ENCODE results near the gene FBXO21.
"Not testable (repeated sequence)": the region's sequence is repeated elsewhere in the genome, so short reads cannot be mapped to it uniquely, and the experiment has no call there.

FBXO21 gene, protein sequence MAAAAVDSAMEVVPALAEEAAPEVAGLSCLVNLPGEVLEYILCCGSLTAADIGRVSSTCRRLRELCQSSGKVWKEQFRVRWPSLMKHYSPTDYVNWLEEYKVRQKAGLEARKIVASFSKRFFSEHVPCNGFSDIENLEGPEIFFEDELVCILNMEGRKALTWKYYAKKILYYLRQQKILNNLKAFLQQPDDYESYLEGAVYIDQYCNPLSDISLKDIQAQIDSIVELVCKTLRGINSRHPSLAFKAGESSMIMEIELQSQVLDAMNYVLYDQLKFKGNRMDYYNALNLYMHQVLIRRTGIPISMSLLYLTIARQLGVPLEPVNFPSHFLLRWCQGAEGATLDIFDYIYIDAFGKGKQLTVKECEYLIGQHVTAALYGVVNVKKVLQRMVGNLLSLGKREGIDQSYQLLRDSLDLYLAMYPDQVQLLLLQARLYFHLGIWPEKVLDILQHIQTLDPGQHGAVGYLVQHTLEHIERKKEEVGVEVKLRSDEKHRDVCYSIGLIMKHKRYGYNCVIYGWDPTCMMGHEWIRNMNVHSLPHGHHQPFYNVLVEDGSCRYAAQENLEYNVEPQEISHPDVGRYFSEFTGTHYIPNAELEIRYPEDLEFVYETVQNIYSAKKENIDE

DNA sequence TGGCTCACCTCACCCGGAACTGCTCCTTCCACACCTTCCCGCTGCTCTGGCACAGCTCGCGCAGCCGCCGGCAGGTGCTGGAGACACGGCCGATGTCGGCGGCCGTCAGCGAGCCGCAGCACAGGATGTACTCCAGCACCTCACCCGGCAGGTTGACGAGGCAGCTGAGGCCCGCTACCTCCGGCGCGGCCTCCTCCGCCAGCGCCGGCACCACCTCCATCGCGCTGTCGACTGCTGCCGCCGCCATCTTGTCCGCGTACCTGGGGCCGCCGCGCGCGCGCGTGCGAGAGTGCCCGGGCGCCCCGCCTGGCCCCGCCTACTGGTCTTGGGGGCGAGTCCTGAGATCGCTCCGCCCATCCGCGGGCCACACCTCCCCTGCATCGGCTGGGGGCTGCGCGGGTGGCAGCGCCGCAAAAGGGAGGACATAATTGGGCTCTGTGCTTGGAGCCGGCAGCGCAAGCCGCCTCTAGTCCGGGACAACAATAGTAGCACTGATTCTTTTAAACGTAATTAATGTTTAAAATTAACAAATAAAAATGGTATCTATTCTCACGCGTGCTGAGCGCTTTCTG, at the start of gene FBXO21:
Gene FBXO21, minus strand, starts transcription at position 261 of the 572 bp plus-strand sequence. Its CDS starts 14 bp downstream, at position 247.
- peaks cover 0 to 2% of the 10 kb centered on the region in 2 donors for H3K9me3 Mint-ChIP-seq
- H3K36me3 Mint-ChIP-seq = peaks cover 4 to 9% of the 10 kb centered on the region in 2 donors
- H3K27me3 Mint-ChIP-seq = peaks cover 5 to 10% of the 10 kb centered on the region in 2 donors
- peak; percentile 88 for DNase-seq
- H3K27ac Mint-ChIP-seq = peak within 1 kb of the TSS; percentile 92
- H3K4me3 Mint-ChIP-seq = peak within 1 kb of the TSS; percentile 93 to 94
- H3K4me1 Mint-ChIP-seq = peaks cover 11 to 22% of the 10 kb centered on the region in 2 donors
- peak; percentile 91 to 95 for ATAC-seq (replicated peaks)

- Mint-ChIP-seq H3K27me3 (peaks cover 15 to 16% of the 10 kb centered on the region in 2 donors), H3K36me3 (no peaks in the 10 kb centered on the region), H3K4me1 (peaks cover 0 to 1% of the 10 kb centered on the region in 2 donors), H3K4me3 (no peak overlapping the region), H3K9me3 (no peaks in the 10 kb centered on the region), H3K27ac (no peak overlapping the region)
- ATAC-seq (replicated peaks) (peak; percentile 63 to 70), DNase-seq (peak; percentile 32)
Measured at GRCh38 chr12:117236456-117237001, 46.3 kb upstream of the FBXO21 start.

DNA sequence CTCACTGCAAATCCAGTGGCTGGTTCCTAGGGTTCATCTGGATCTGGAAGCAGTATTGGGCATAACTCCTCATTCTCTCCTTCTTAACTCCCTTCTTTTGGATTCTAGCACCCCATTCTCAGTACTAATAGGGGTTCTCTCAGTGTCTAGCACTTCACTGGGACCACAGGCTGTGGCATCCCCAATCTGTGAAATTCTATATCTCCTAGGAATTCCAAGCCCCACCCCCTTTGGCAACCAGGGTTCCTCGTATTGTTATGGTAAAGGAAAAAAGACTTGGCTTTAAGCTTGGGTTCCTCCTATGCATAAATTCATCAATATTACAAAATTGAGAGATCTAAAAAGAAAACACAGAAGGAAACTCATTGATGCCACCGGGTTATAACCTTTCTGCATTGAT, 45.0 kb upstream of the FBXO21 start:
- no peaks in the 10 kb centered on the region for H3K36me3 Mint-ChIP-seq
- no peak overlapping the region for H3K27ac Mint-ChIP-seq
- peaks cover 0 to 1% of the 10 kb centered on the region in 2 donors for H3K4me1 Mint-ChIP-seq
- DNase-seq = no peak
- no peak for ATAC-seq (replicated peaks)
- H3K9me3 Mint-ChIP-seq = no peaks in the 10 kb centered on the region
- peaks cover 15 to 22% of the 10 kb centered on the region in 2 donors for H3K27me3 Mint-ChIP-seq
- no peak overlapping the region for H3K4me3 Mint-ChIP-seq

DNA sequence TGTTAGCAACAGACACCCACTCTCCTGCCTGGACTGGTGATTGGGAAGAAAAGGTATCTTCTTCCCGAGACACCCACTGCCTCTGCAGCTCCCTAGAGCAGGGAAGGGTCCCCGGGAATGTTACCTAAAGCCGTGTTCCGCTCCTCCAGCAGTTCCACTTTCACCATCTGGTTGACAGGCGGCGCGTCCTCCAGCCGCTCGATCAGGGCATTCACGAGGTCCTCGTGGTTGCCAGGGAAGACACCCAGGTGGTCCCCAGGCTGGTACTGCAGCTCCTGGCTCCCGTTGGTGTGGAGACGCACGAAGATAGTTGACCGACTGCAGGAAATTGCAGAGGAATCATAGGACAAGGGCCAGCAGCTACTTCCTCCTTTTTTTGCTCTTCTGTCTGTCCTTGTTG, 44.2 kb upstream of the FBXO21 start:
- Mint-ChIP-seq H3K9me3 (no peaks in the 10 kb centered on the region), H3K27me3 (peaks cover 15 to 23% of the 10 kb centered on the region in 2 donors), H3K36me3 (no peaks in the 10 kb centered on the region), H3K27ac (no peak overlapping the region), H3K4me1 (peaks cover 0 to 1% of the 10 kb centered on the region in 2 donors), H3K4me3 (no peak overlapping the region)
- no peak for DNase-seq
- ATAC-seq (replicated peaks) = no peak

GRCh38 chr12:117231750-117232149, 41.5 kb upstream of the FBXO21 start:
- DNase-seq (no peak), ATAC-seq (replicated peaks) (no peak)
- Mint-ChIP-seq H3K27me3 (peaks cover 27 to 29% of the 10 kb centered on the region in 2 donors), H3K36me3 (no peaks in the 10 kb centered on the region), H3K4me3 (no peak overlapping the region), H3K4me1 (peaks cover 0 to 1% of the 10 kb centered on the region in 2 donors), H3K27ac (no peak overlapping the region), H3K9me3 (no peaks in the 10 kb centered on the region)

DNA sequence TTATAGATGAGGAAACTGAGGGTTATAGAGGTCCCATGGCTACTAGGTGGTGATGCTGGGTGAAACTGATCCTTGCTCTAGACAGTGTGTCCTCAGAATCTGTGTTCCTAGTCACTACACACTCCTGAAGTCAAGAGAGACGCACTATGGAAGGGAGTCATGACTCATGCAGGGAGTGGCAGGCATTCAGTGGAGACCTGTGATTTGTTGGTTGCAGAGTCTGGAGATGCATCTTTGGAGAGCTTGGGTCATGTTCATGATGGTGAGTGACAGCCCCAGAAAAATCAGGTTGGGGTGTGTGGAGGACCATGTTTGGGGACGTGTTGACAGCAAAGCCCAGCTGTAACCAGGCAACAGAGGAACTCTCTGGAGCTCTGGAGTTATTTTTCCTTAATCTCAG, 38.0 kb upstream of the FBXO21 start:
- H3K27ac Mint-ChIP-seq = no peak overlapping the region
- ATAC-seq (replicated peaks) = no peak
- no peaks in the 10 kb centered on the region for H3K4me1 Mint-ChIP-seq

DNA sequence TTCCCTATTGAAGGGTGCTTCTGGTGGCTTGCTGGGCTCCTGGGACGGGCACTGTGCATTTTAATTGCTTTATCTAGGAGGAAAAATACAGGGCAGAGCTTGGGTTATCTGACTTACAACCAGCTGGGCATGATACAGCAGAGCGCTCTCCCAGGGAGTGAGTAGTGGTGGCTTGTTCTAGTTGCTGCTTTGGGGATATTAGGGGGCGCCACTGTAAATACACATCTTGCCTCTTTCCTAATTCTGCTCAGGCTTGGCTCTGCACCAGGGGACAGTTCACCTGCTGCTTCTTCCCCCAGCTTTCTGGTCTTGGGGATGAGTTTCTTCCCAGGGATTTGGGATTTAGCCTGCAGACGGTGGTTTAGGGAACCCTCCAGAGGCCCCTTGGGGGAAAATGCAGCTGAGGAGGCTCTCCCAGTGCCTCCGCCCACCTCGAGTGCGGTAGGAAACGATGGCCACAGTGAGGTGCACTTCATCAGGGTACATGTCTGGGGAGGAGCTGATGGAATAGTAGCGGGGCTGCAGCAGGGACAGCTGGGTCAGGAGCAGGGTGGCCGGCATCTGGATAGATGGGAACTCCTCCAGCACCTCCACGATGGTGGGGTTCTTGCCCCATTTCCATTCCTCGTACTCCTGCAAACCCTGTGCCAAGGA, 36.9 kb upstream of the FBXO21 start:
- DNase-seq (no peak), ATAC-seq (replicated peaks) (no peak)
- Mint-ChIP-seq H3K27me3 (peaks cover 14 to 15% of the 10 kb centered on the region in 2 donors), H3K9me3 (no peaks in the 10 kb centered on the region), H3K27ac (no peak overlapping the region), H3K4me1 (no peaks in the 10 kb centered on the region), H3K36me3 (no peaks in the 10 kb centered on the region), H3K4me3 (no peak overlapping the region)

More for the DNA sequence above, 38.0 kb upstream of the FBXO21 start:
- Mint-ChIP-seq H3K27me3 (peaks cover 14 to 21% of the 10 kb centered on the region in 2 donors), H3K9me3 (no peaks in the 10 kb centered on the region), H3K4me3 (no peak overlapping the region), H3K36me3 (no peaks in the 10 kb centered on the region)
- DNase-seq = no peak

DNA sequence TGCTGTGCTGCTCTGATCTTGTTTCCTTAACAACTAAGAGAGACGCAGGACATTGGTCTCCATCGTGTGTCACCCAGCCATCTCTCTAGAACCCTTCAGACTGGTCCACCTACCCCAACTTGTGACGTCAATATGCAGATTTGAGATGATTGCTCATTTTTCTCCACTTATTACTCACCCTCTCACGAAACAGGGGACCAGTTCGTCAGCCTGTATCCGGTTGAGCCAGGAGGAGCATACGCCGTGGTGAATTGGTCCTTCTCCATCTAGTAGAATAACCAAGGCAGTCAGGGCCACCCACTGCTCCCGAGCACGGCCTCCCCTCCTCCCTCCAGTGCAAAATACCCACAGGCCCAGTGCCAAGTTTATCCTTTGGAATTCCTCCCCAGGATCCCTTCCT, 36.2 kb upstream of the FBXO21 start:
- Mint-ChIP-seq H3K9me3 (no peaks in the 10 kb centered on the region), H3K27me3 (peaks cover 11 to 14% of the 10 kb centered on the region in 2 donors), H3K27ac (no peak overlapping the region), H3K36me3 (no peaks in the 10 kb centered on the region), H3K4me3 (no peak overlapping the region), H3K4me1 (no peaks in the 10 kb centered on the region)
- ATAC-seq (replicated peaks) = no peak
- no peak for DNase-seq

- Mint-ChIP-seq H3K9me3 (no peaks in the 10 kb centered on the region), H3K36me3 (no peaks in the 10 kb centered on the region), H3K4me1 (no peaks in the 10 kb centered on the region), H3K4me3 (no peak overlapping the region), H3K27ac (no peak overlapping the region), H3K27me3 (peaks cover 7 to 18% of the 10 kb centered on the region in 2 donors)
- DNase-seq (no peak), ATAC-seq (replicated peaks) (no peak)
Measured at GRCh38 chr12:117225179-117225578, 34.9 kb upstream of the FBXO21 start.

DNA sequence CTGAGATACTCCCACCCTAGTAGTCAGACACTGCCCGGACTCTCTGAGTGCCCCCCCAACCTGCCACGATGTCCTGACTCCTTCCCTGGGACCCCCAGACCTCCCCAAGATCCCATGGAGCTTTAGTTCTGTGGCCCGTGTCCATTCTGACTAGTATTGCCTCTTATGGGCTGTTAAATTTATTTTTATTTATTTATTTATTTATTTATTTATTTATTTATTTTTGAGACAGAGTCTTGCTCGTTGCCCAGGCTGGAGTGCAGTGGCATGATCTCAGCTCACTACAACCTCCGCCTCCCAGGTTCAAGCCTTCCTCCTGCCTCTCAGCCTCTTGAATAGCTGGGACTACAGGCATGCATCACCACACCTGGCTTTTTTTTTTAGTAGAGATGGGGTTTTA, 30.7 kb upstream of the FBXO21 start:
- H3K27ac Mint-ChIP-seq; H3K4me1 Mint-ChIP-seq; H3K4me3 Mint-ChIP-seq; H3K36me3 Mint-ChIP-seq; H3K9me3 Mint-ChIP-seq; ATAC-seq (replicated peaks); DNase-seq: not testable (repeated sequence)
- H3K27me3 Mint-ChIP-seq = peaks cover 21 to 41% of the 10 kb centered on the region in 2 donors

GRCh38 chr12:117218149-117218548, 27.9 kb upstream of the FBXO21 start:
- no peak overlapping the region for H3K27ac Mint-ChIP-seq

GRCh38 chr12:117216686-117217085, 26.4 kb upstream of the FBXO21 start:
- ATAC-seq (replicated peaks) (no peak), DNase-seq (no peak)
- H3K27ac Mint-ChIP-seq = no peak overlapping the region
- H3K27me3 Mint-ChIP-seq = peaks cover 22 to 43% of the 10 kb centered on the region in 2 donors
- H3K4me3 Mint-ChIP-seq = no peak overlapping the region
- H3K4me1 Mint-ChIP-seq = no peaks in the 10 kb centered on the region
- H3K36me3 Mint-ChIP-seq = no peaks in the 10 kb centered on the region
- no peaks in the 10 kb centered on the region for H3K9me3 Mint-ChIP-seq

More at GRCh38 chr12:117218149-117218548, 27.9 kb upstream of the FBXO21 start:
- DNase-seq (no peak), ATAC-seq (replicated peaks) (no peak)
- no peaks in the 10 kb centered on the region for H3K9me3 Mint-ChIP-seq
- no peaks in the 10 kb centered on the region for H3K36me3 Mint-ChIP-seq
- no peak overlapping the region for H3K4me3 Mint-ChIP-seq
- H3K27me3 Mint-ChIP-seq = peaks cover 21 to 41% of the 10 kb centered on the region in 2 donors
- H3K4me1 Mint-ChIP-seq = no peaks in the 10 kb centered on the region

- peaks cover 25 to 43% of the 10 kb centered on the region in 2 donors for H3K27me3 Mint-ChIP-seq
- H3K4me1 Mint-ChIP-seq = no peaks in the 10 kb centered on the region
- no peak overlapping the region for H3K4me3 Mint-ChIP-seq
- H3K9me3 Mint-ChIP-seq = no peaks in the 10 kb centered on the region
- ATAC-seq (replicated peaks) (peak in 1 of 2 donors; percentile 56), DNase-seq (peak; percentile 3)
- no peaks in the 10 kb centered on the region for H3K36me3 Mint-ChIP-seq
- no peak overlapping the region for H3K27ac Mint-ChIP-seq
Measured at GRCh38 chr12:117214797-117215196, 24.5 kb upstream of the FBXO21 start.

DNA sequence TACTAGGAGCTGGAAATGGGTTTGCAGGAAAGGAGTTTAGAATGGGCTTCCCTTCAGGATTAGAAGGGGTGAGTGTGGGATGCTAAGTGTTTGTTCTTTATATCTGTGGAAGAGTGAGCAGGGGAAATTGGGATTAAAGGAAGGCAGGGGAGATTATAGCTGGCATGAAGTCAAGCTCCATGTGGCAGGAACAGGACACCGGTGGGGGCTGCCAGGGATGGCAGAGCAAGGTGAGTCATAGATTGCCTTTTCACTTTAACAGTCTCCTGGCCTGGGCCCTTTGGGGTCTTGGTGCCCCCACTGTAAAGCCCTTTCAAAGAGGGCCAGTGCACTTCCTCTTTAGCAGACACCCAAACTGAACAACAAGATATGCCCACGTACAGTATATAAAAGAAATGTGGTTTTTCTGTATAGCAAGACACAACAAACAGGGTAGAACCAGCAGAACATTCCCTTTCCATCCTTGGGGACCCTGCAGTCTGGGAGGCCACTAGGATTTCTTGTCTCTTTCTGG, 23.1 kb upstream of the FBXO21 start:
- H3K9me3 Mint-ChIP-seq = no peaks in the 10 kb centered on the region
- DNase-seq (no peak), ATAC-seq (replicated peaks) (no peak)
- no peak overlapping the region for H3K27ac Mint-ChIP-seq
- H3K4me1 Mint-ChIP-seq = no peaks in the 10 kb centered on the region
- no peaks in the 10 kb centered on the region for H3K36me3 Mint-ChIP-seq
- no peak overlapping the region for H3K4me3 Mint-ChIP-seq
- peaks cover 22 to 29% of the 10 kb centered on the region in 2 donors for H3K27me3 Mint-ChIP-seq

Measured in stimulated activated naive B cell treated with anti-CD40 and anti-IgM and Interleukin-4, amounts not matched to agents 10 μg/mL and 1 μg/mL and 100 μg/mL, for 72 hours (primary cell).